Adipocyte (in vitro differentiated cells): Measurements from ENCODE around the gene ADISSP.
A peak's percentile ranks its signal among the peaks of the same experiment; 100 is the strongest.
"Not testable (repeated sequence)": the region's sequence is repeated elsewhere in the genome, so short reads cannot be mapped to it uniquely, and the experiment has no call there.

ENCODE experiments used
- DNase-seq: peaks from one replicate; pipeline ENCODE4 v3.0.0-alpha.2; 2015; ENCODE audit warnings: low read depth
- H3K27me3 ChIP-seq: replicated peaks from 2 replicates; pipeline ENCODE4 v1.7.0; 2013; ENCODE audit warnings: mild to moderate bottlenecking, low read length, moderate library complexity; ENCODE audit not compliant: control insufficient read depth, insufficient read depth
- H3K36me3 ChIP-seq: 2 replicates; pipeline ENCODE4 v1.7.0; 2013; ENCODE audit warnings: low read length, mild to moderate bottlenecking, moderate library complexity; ENCODE audit not compliant: control insufficient read depth, insufficient read depth, severe bottlenecking
- H3K4me1 ChIP-seq: 2 replicates; pipeline ENCODE4 v1.7.0; 2013; ENCODE audit warnings: mild to moderate bottlenecking, low read length, moderate library complexity; ENCODE audit not compliant: control insufficient read depth, insufficient read depth
- H3K4me3 ChIP-seq: 2 replicates; pipeline ENCODE4 v1.7.0; 2013; ENCODE audit warnings: mild to moderate bottlenecking, low read length, moderate library complexity
- H3K9ac ChIP-seq: 2 replicates; pipeline ENCODE4 v1.7.0; 2013; ENCODE audit warnings: mild to moderate bottlenecking, low read length, moderate library complexity
- H3K9me3 ChIP-seq: 2 replicates; pipeline ENCODE4 v1.7.0; 2013; ENCODE audit warnings: mild to moderate bottlenecking, low read length, moderate library complexity; ENCODE audit not compliant: control insufficient read depth

Gene ADISSP

DNA sequence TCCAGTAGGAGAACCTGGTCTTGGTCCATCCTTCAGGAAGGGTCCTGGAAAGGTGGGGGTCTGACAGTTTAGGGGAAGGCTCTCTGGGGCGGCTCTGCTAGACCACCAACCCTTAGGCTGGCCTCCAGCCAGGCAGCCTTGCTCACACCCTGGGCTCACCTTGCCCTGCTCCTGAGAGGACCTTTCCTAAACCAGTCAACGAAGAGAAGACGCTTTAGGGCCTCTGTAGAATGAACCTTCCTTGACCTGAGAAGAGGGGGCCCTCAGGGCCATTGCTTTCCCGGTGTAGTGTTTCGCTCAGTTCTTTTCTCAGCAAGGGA, 29.6 kb upstream of the ADISSP start:
- no peak for DNase-seq
- Histone ChIP-seq H3K9me3 (no peaks in the 10 kb centered on the region), H3K27me3 (no peaks in the 10 kb centered on the region), H3K4me1 (peaks cover 21% of the 10 kb centered on the region), H3K4me3 (peak overlapping the region; percentile 94), H3K36me3 (peaks cover 25% of the 10 kb centered on the region), H3K9ac (peak overlapping the region; percentile 86)

DNA sequence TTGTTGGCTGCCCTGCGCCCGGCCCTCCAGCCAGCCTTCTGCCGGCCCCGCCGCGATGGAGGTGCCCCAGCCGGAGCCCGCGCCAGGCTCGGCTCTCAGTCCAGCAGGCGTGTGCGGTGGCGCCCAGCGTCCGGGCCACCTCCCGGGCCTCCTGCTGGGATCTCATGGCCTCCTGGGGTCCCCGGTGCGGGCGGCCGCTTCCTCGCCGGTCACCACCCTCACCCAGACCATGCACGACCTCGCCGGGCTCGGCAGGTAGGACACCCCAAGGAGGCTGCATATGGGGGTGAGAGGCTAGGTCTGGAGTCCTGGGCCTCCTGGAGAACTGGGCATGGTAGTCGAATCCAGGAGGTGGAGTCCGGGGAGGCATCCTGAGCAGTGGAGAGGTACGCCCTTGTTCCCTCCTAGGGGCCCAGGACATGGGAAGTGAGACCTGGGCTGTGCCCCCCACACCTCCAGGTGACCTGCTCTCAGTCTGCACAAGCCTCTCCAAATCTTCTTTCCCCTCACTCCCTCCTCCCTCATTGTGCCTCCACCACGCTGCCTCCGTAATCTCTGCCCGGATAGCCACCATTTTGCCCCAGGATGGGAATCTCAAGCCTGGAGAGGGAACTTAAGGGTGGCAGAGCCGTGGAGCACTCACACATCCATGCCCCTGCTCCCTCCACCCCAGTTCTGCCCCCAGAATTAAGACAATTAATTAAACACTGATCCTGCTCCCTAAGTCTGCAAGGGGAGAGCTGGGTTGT, 29.1 kb upstream of the ADISSP start:
- H3K36me3 ChIP-seq: peaks cover 19% of the 10 kb centered on the region
- H3K9ac ChIP-seq: peak overlapping the region; percentile 86
- peak overlapping the region; percentile 94 for H3K4me3 ChIP-seq
- no peaks in the 10 kb centered on the region for H3K9me3 ChIP-seq
- H3K4me1 ChIP-seq: peaks cover 21% of the 10 kb centered on the region
- no peaks in the 10 kb centered on the region for H3K27me3 ChIP-seq
- no peak for DNase-seq

- Histone ChIP-seq H3K4me1 (peaks cover 21% of the 10 kb centered on the region), H3K9me3 (no peaks in the 10 kb centered on the region), H3K4me3 (peak within 1 kb of the TSS; percentile 94), H3K36me3 (peaks cover 11% of the 10 kb centered on the region), H3K9ac (peak within 1 kb of the TSS; percentile 93), H3K27me3 (no peaks in the 10 kb centered on the region)
- DNase-seq: peak; percentile 96
These were observed 28.2 kb upstream of the ADISSP start, which contains the start of gene CDC25B for GRCh38 chr20:3795511-3796468. Gene CDC25B (plus strand): TSS chr20:3796310. CDS start chr20:3796532, 222 bp downstream.

DNA sequence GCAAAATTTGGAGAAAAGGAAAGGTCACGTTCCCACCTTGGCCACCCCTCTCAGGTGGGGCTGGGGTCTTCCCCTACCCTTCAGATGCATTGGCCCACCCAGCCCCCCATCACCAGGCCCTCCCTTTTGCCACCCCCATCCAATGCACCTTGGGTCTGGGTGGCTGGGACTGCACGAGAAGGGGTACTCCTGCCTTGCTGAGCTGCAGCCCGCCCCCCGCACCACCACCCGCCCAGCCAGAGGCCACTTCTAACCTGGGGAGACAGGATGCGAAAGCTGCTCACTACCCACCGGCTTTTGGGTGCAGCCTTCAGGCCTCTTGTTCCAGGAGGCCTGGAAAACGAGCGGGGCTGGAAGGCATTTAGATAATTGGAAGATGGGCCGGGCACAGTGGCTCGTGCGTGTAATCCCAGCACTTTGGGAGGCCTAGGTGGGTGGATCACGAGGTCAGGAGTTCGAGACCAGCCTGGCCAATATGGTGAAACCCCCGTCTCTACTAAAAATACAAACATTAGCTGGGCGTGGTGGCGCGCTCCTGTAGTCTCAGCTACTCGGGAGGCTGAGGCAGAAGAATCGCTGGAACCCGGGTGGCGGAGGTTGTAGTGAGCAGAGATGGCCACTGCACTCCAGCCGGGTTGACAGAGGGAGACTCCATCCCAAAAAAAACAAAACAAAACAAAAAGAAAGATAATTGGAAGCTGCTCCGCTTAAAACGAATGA, 27.3 kb upstream of the ADISSP start:
- peaks cover 4% of the 10 kb centered on the region for H3K36me3 ChIP-seq
- H3K27me3 ChIP-seq: no peaks in the 10 kb centered on the region
- H3K9me3 ChIP-seq: no peaks in the 10 kb centered on the region
- H3K4me3 ChIP-seq: peak overlapping the region; percentile 94
- H3K9ac ChIP-seq: peak overlapping the region; percentile 93
- DNase-seq: no peak
- H3K4me1 ChIP-seq: peaks cover 21% of the 10 kb centered on the region

GRCh38 chr20:3794168-3794567, 26.6 kb upstream of the ADISSP start:
- H3K4me3 ChIP-seq, H3K9me3 ChIP-seq, DNase-seq, H3K9ac ChIP-seq, H3K27me3 ChIP-seq, H3K36me3 ChIP-seq: not testable (repeated sequence)
- peaks cover 21% of the 10 kb centered on the region for H3K4me1 ChIP-seq

DNA sequence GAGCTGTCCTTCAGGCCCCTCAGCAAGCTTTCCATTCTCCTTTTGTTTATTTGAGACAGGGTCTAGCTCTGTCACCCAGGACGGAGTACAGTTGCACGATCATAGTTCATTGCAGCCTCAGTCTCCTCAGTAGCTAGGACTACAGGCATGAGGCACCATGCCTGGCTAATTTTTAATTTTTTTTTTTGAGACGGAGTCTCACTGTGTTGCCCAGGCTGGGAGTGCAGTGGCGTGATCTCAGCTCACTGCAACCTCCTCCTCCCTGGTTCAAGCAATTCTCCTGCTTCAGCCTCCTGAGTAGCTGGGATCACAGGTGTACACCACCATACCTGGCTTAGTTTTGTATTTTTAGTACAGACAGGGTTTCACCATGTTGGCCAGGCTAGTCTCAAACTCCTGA, 21.6 kb upstream of the ADISSP start:
- DNase-seq, H3K36me3 ChIP-seq, H3K9me3 ChIP-seq, H3K9ac ChIP-seq, H3K4me3 ChIP-seq, H3K27me3 ChIP-seq: not testable (repeated sequence)
- H3K4me1 ChIP-seq: peaks cover 20% of the 10 kb centered on the region

- DNase-seq: no peak
- Histone ChIP-seq H3K9me3 (no peaks in the 10 kb centered on the region), H3K9ac (no peak overlapping the region), H3K36me3 (no peaks in the 10 kb centered on the region), H3K27me3 (no peaks in the 10 kb centered on the region), H3K4me3 (no peak overlapping the region), H3K4me1 (peaks cover 24% of the 10 kb centered on the region)
These were observed 21.2 kb upstream of the ADISSP start for GRCh38 chr20:3788685-3789155.

DNA sequence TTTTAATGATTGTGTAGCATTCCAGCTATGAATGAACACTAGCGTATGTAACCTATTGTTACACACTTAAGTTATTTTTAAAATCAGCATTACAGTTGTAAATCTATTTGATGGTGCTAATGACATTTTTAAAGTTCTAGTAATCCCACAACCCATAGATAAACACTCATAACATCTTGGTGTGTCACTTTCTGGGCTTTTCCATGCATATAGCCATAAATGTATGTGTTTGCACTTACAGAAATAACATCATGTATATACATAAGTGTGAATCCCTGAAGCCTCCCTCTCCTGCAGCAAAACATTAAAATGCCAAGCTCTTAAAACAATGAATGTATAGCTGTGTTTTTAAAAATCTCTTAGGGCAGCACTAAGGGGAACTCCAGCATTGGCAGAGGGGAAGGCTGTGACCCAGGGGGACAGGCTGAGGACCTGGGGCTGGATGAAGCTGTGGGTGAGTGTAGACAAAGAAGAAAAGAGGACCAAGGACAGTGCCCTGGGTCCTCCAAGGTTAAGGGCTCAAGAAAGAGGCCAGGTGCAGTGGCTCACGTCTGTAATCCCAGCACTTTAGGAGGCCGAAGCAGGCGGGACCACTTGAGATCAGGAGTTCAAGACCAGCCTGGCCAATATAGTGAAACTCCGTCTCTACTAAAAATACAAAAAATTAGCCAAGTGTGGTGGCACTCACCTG, 19.9 kb upstream of the ADISSP start:
- no peaks in the 10 kb centered on the region for H3K9me3 ChIP-seq
- peak overlapping the region; percentile 71 for H3K4me3 ChIP-seq
- H3K9ac ChIP-seq: peak overlapping the region; percentile 70
- H3K4me1 ChIP-seq: peaks cover 29% of the 10 kb centered on the region
- no peaks in the 10 kb centered on the region for H3K27me3 ChIP-seq
- no peaks in the 10 kb centered on the region for H3K36me3 ChIP-seq
- DNase-seq: no peak

DNA sequence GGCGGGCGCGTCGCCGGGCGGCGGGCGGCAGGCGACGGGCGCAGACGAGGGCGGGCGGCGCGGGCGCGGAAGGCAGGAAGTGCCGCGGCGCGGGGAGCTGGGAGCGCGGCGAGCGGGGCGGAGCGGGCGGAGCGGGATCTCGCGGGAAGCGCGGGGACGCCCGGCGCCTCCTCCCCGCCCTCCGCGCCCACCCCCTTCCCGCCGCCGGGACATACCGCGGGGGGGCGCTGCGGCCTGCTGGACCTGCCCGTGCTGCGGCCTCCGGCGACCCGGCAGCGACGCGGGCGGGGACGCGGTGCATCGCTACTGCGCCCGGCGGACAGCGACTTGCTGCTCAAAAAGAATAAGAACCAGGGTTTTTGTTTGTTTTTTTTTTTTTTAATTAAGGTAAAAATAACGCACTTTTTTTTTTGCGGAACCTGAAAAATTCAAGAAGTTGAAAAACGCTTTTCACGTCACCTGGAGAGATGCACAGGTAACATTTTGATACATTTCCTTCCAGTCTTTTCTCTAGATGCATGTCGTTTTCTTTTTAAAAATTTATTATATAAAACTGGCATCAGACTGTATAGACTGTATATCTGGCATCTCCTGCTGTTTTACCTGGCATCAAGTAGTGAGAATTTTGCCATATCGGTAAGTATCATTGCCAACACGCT, 19.2 kb upstream of the ADISSP start, which contains the start of gene CENPB:
Gene CENPB (minus strand): TSS at position 76 of the 659 bp plus-strand sequence. CDS start 257 bp downstream, outside the sequence.
- H3K4me1 ChIP-seq: peaks cover 29% of the 10 kb centered on the region
- peak within 1 kb of the TSS; percentile 88 for H3K4me3 ChIP-seq
- H3K27me3 ChIP-seq: no peaks in the 10 kb centered on the region
- DNase-seq: peak; percentile 97
- H3K9ac ChIP-seq: peak within 1 kb of the TSS; percentile 91
- H3K9me3 ChIP-seq: no peaks in the 10 kb centered on the region
- no peaks in the 10 kb centered on the region for H3K36me3 ChIP-seq

- Histone ChIP-seq H3K9me3 (no peaks in the 10 kb centered on the region), H3K9ac (peak overlapping the region; percentile 91), H3K36me3 (no peaks in the 10 kb centered on the region), H3K4me3 (peak overlapping the region; percentile 88), H3K4me1 (peaks cover 30% of the 10 kb centered on the region), H3K27me3 (no peaks in the 10 kb centered on the region)
- peak; percentile 75 for DNase-seq
These were observed 18.6 kb upstream of the ADISSP start for GRCh38 chr20:3786126-3786484.
